NCI-H69 (cell line): ENCODE data around the gene NUP214.
A peak's percentile ranks its signal among the peaks of the same experiment; 100 is the strongest.
"Not testable (repeated sequence)": the region's sequence is repeated elsewhere in the genome, so short reads cannot be mapped to it uniquely, and the experiment has no call there.

Experiments used
- DNase-seq: peaks from one replicate; lab custom pipeline; 2025; lab: John Stamatoyannopoulos, UW

The NUP214 gene

GRCh38 chr9:131259916-131260597 lies 134.7 kb downstream of the NUP214 start:
- DNase-seq, result no peak

- no peak for DNase-seq
Observed at GRCh38 chr9:131260751-131261452, 135.5 kb downstream of the NUP214 start.

- DNase-seq, result no peak
Observed at GRCh38 chr9:131262327-131263032, 137.1 kb downstream of the NUP214 start.

- DNase-seq, result not testable (repeated sequence)
Observed at GRCh38 chr9:131263033-131263343, 137.6 kb downstream of the NUP214 start.

- DNase-seq, result no peak
Observed at GRCh38 chr9:131263701-131264100, 138.3 kb downstream of the NUP214 start.

GRCh38 chr9:131264231-131264630 lies 138.8 kb downstream of the NUP214 start:
- DNase-seq, result peak; percentile 12

GRCh38 chr9:131266266-131267229 lies 141.2 kb downstream of the NUP214 start:
- DNase-seq, result no peak

- DNase-seq, result no peak
Observed at GRCh38 chr9:131270171-131271015, 145.0 kb downstream of the NUP214 start.

- not testable (repeated sequence) for DNase-seq
Observed at GRCh38 chr9:131271016-131271273, 145.6 kb downstream of the NUP214 start.

- no peak for DNase-seq
Observed at GRCh38 chr9:131271506-131271931, 146.1 kb downstream of the NUP214 start.

- DNase-seq, result no peak
Observed at GRCh38 chr9:131272212-131272611, 146.8 kb downstream of the NUP214 start.

- DNase-seq, result no peak
Observed at GRCh38 chr9:131273146-131273855, 147.9 kb downstream of the NUP214 start.

GRCh38 chr9:131273856-131274673 lies 148.7 kb downstream of the NUP214 start:
- DNase-seq, result no peak

GRCh38 chr9:131274674-131275331 lies 149.4 kb downstream of the NUP214 start:
- no peak for DNase-seq

GRCh38 chr9:131275332-131276093 lies 150.1 kb downstream of the NUP214 start:
- no peak for DNase-seq

GRCh38 chr9:131276094-131276888 lies 150.9 kb downstream of the NUP214 start, which contains the start of gene FAM78A:
TSS of gene FAM78A (minus strand) at chr9:131276510. CDS start at chr9:131276179, 331 bp downstream.
- no peak for DNase-seq

- DNase-seq, result peak; percentile 48
Observed at GRCh38 chr9:131276891-131277286, 151.5 kb downstream of the NUP214 start.
